ENCODE results near the gene GABRG3. TPM values are rescaled to one million over a fixed set of nuclear protein-coding genes. Genes with fewer than 3 reads are reported as not detected.

GABRG3 gene
- total and polyA plus RNA-seq, 2 donors (not counting 3 experiments of a cell fraction or from before 2014, with no cell fraction given): not detected

GRCh38 chr15:27466758-27467157 lies 495.8 kb downstream of the GABRG3 start:
- Histone ChIP-seq H3K27ac (ENCODE audit: insufficient read depth, low read depth, low read length) (no peak overlapping the region), H3K4me2 (ENCODE audit: insufficient read depth, low read length) (no peak overlapping the region), H3K4me1 (ENCODE audit: control insufficient read depth, extremely low read depth, insufficient read depth, low read length) (no peaks in the 10 kb centered on the region), H3K27me3 (ENCODE audit: control insufficient read depth in 2 of 2, insufficient read depth in 2 of 2, low read length in 2 of 2) (no peaks in the 10 kb centered on the region), H4K20me1 (replicated peaks; ENCODE audit: control insufficient read depth, extremely low read depth, insufficient read depth, low read length) (no peaks in the 10 kb centered on the region), H3K9ac (replicated peaks; ENCODE audit: extremely low read depth, insufficient read depth, low read length) (no peak overlapping the region), H3K4me3 (replicated peaks in 1 of 3; ENCODE audit: insufficient read depth in 1 of 3, low read depth in 1 of 3, low read length in 3 of 3) (no peak overlapping the region), H3K9me3 (replicated peaks; ENCODE audit: control insufficient read depth, insufficient read depth, low read length) (peaks cover 7% of the 10 kb centered on the region), H3K9me1 (replicated peaks; ENCODE audit: control insufficient read depth, extremely low read depth, insufficient read depth, low read length) (no peaks in the 10 kb centered on the region), H2AFZ (ENCODE audit: low read depth, low read length) (no peak overlapping the region), H3K79me2 (ENCODE audit: control insufficient read depth, insufficient read depth, low read length) (no peaks in the 10 kb centered on the region), H3K36me3 (ENCODE audit: control insufficient read depth in 2 of 2, extremely low read depth in 1 of 2, insufficient read depth in 2 of 2, low read length in 2 of 2) (no peaks in the 10 kb centered on the region)
- no TSS peak for BruUV-seq (replicated peaks)
- intact Hi-C loops (cut with micrococcal nuclease) (no loop called here), dilution Hi-C loops (cut with MboI; ENCODE audit: extremely low pct_ligation_motif_present, low sequenced_read_pairs) (no loop called here)
- DNase-seq (ENCODE audit: low read depth, low spot score) (no peak), FAIRE-seq (no peak)
- CTCF ChIA-PET: no interaction called here
- no peak for TF ChIP-seq POLR2A (IDR thresholded peaks at IDR 0.05; ENCODE audit: low read depth, low read length)
- TF ChIP-seq JUN (IDR thresholded peaks at IDR 0.05; ENCODE audit: borderline replicate concordance, insufficient read depth, insufficient read length, low read depth): no peak
- POLR2A ChIA-PET: no interaction called here

GRCh38 chr15:27468151-27468591 lies 497.2 kb downstream of the GABRG3 start:
- ChIA-PET POLR2A (no interaction called here), CTCF (no interaction called here)
- no peak overlapping the region for H2AFZ ChIP-seq (ENCODE audit: low read depth, low read length)
- no peaks in the 10 kb centered on the region for H3K36me3 ChIP-seq (ENCODE audit: control insufficient read depth in 2 of 2, extremely low read depth in 1 of 2, insufficient read depth in 2 of 2, low read length in 2 of 2)
- H3K27me3 ChIP-seq (ENCODE audit: control insufficient read depth in 2 of 2, insufficient read depth in 2 of 2, low read length in 2 of 2): no peaks in the 10 kb centered on the region
- H3K4me1 ChIP-seq (ENCODE audit: control insufficient read depth, extremely low read depth, insufficient read depth, low read length): no peaks in the 10 kb centered on the region
- BruUV-seq (replicated peaks): no TSS peak
- DNase-seq (ENCODE audit: low read depth, low spot score) (no peak), FAIRE-seq (no peak)
- H3K9ac ChIP-seq (replicated peaks; ENCODE audit: extremely low read depth, insufficient read depth, low read length): no peak overlapping the region
- dilution Hi-C loops (cut with MboI; ENCODE audit: extremely low pct_ligation_motif_present, low sequenced_read_pairs): no loop called here
- no peaks in the 10 kb centered on the region for H3K9me1 ChIP-seq (replicated peaks; ENCODE audit: control insufficient read depth, extremely low read depth, insufficient read depth, low read length)
- no peak overlapping the region for H3K4me3 ChIP-seq (replicated peaks in 1 of 3; ENCODE audit: insufficient read depth in 1 of 3, low read depth in 1 of 3, low read length in 3 of 3)
- intact Hi-C loops (cut with micrococcal nuclease): no loop called here
- H3K9me3 ChIP-seq (replicated peaks; ENCODE audit: control insufficient read depth, insufficient read depth, low read length): peaks cover 4% of the 10 kb centered on the region
- TF ChIP-seq JUN (IDR thresholded peaks at IDR 0.05; ENCODE audit: borderline replicate concordance, insufficient read depth, insufficient read length, low read depth) (no peak), EZH2 (IDR thresholded peaks at IDR 0.05; ENCODE audit: borderline replicate concordance, low read depth, low read length, severe bottlenecking) (no peak), POLR2AphosphoS5 (IDR thresholded peaks at IDR 0.05; ENCODE audit: insufficient read depth, low read depth, low read length) (no peak)
- no peak overlapping the region for H3K27ac ChIP-seq (ENCODE audit: insufficient read depth, low read depth, low read length)
- no peaks in the 10 kb centered on the region for H3K79me2 ChIP-seq (ENCODE audit: control insufficient read depth, insufficient read depth, low read length)
- no peak overlapping the region for H3K4me2 ChIP-seq (ENCODE audit: insufficient read depth, low read length)
- H4K20me1 ChIP-seq (replicated peaks; ENCODE audit: control insufficient read depth, extremely low read depth, insufficient read depth, low read length): no peaks in the 10 kb centered on the region

Measured in endothelial cell of umbilical vein (primary cell).